K562 (cell line): ENCODE results near the gene DENND1A. TPM values are rescaled to one million over a fixed set of nuclear protein-coding genes. Genes with fewer than 3 reads are reported as not detected.

ENCODE experiments used
- ATAC-seq: fragments of 200-7000 bp; cut with Tn5 transposase; 3 replicates; pipeline ENCODE4 v1.9.1; 2020; ENCODE audit warnings: moderate library complexity
- BruUV-seq: library from RNA; stranded (reverse); fragments of 400-500 nt; replicated peaks from 2 replicates; lab custom pipeline; 2021; lab: Mats Ljungman, UMichigan
- CTCF ChIA-PET: fragments of 300-600 bp; formaldehyde crosslinking; extraction: SDS; loops from one replicate; lab custom pipeline; 2021; ENCODE audit warnings: low intra/inter-chr PET ratio; lab: Yijun Ruan, JAX
- POLR2A ChIA-PET: fragments of 300-600, 350-650 bp; sonication (Branson Sonifier 250); formaldehyde crosslinking; extraction: SDS; loops from one replicate; lab custom pipeline; 2021; ENCODE audit warnings: antibody characterized with exemption, inconsistent platforms; lab: Yijun Ruan, JAX
- DNase-seq, 4 experiments: peaks; one replicate each; pipeline versions ENCODE4 v3.0.0 to v3.0.0-alpha.2; 2011 to 2018; ENCODE audit warnings: low spot score in 3 of 4, mixed read lengths in 3 of 4; ENCODE audit errors: extremely low read depth in 1 of 4
- FAIRE-seq: peaks from 2 replicates; lab custom pipeline; 2011; peaks lifted over from hg19 to GRCh38; lab: Jason Lieb, UNC
- H2AFZ ChIP-seq: 2 replicates; pipeline ENCODE4 v1.6.0; 2011; ENCODE audit warnings: low read depth, low read length, control low read depth, inconsistent platforms
- H3K27ac ChIP-seq: fragments of 200-600 bp; 3 replicates; pipeline ENCODE4 v1.8.0; 2011; ENCODE audit warnings: low read depth, mild to moderate bottlenecking, control low read depth, inconsistent platforms, low read length, moderate library complexity, mixed read lengths; ENCODE audit errors: extremely low read depth
- H3K27me3 ChIP-seq, 2 experiments: fragments of 300-600 bp in 1 of 2; 2 replicates in 1 of 2; 3 replicates in 1 of 2; pipeline versions ENCODE4 v1.6.0 to v1.8.0; 2011; ENCODE audit warnings: inconsistent platforms in 2 of 2, low read length in 2 of 2, mild to moderate bottlenecking in 1 of 2, mixed read lengths in 1 of 2, moderate library complexity in 1 of 2; ENCODE audit not compliant: control insufficient read depth in 2 of 2, insufficient read depth in 2 of 2
- H3K36me3 ChIP-seq: fragments of 300-600 bp; 3 replicates; pipeline ENCODE4 v1.8.0; 2011; ENCODE audit warnings: mild to moderate bottlenecking, low read length, inconsistent platforms; ENCODE audit not compliant: control insufficient read depth, insufficient read depth
- H3K4me1 ChIP-seq, 2 experiments: fragments of 200-600 bp in 1 of 2; replicated peaks in 1 of 2; 2 replicates in 1 of 2; 3 replicates in 1 of 2; pipeline versions ENCODE4 v1.5.1 to v1.8.0; 2011; ENCODE audit warnings: inconsistent platforms in 2 of 2, low read length in 2 of 2, mild to moderate bottlenecking in 1 of 2, mixed read lengths in 1 of 2, moderate library complexity in 1 of 2; ENCODE audit not compliant: control insufficient read depth in 2 of 2, insufficient read depth in 2 of 2
- H3K4me2 ChIP-seq: 2 replicates; pipeline ENCODE4 v1.6.1; 2011; ENCODE audit warnings: low read length, control low read depth, inconsistent platforms, mixed read lengths; ENCODE audit not compliant: insufficient read depth
- H3K4me3 ChIP-seq: fragments of 200-600 bp; sonication (generic), shearing (Covaris generic); 2 replicates; pipeline ENCODE4 v1.5.1; 2016; ENCODE audit warnings: control low read depth, inconsistent platforms
- H3K79me2 ChIP-seq: fragments of 200-600 bp; 3 replicates; pipeline ENCODE4 v1.8.0; 2011; ENCODE audit warnings: low read length, inconsistent platforms; ENCODE audit not compliant: control insufficient read depth, insufficient read depth
- H3K9ac ChIP-seq, 2 experiments: 2 replicates each; pipeline versions ENCODE4 v1.6.0 to v1.6.1; 2011; ENCODE audit warnings: low read depth in 2 of 2, low read length in 2 of 2, control low read depth in 1 of 2, inconsistent platforms in 1 of 2, mild to moderate bottlenecking in 1 of 2, mixed read lengths in 1 of 2; ENCODE audit not compliant: insufficient read depth in 1 of 2
- H3K9me1 ChIP-seq: one replicate; pipeline ENCODE4 v1.6.0; 2011; ENCODE audit warnings: inconsistent platforms, mild to moderate bottlenecking, low read length, moderate library complexity; ENCODE audit not compliant: control insufficient read depth, insufficient read depth
- H3K9me3 ChIP-seq: replicated peaks from 2 replicates; pipeline ENCODE4 v1.5.1; 2011; ENCODE audit warnings: low read depth, low read length, inconsistent platforms; ENCODE audit not compliant: control insufficient read depth, insufficient read depth
- H4K20me1 ChIP-seq: replicated peaks from 2 replicates; pipeline ENCODE4 v1.6.1; 2011; ENCODE audit warnings: low read length, inconsistent platforms, mixed read lengths; ENCODE audit not compliant: control insufficient read depth, insufficient read depth
- BRCA1 ChIP-seq, 2 experiments: fragments of 450-650 bp in 1 of 2; sonication (generic) in 1 of 2; formaldehyde crosslinking in 1 of 2; IDR thresholded peaks; 2 replicates each; pipeline versions ENCODE4 v1.5.0 to v1.6.1; 2017 to 2020; ENCODE audit warnings: mild to moderate bottlenecking in 1 of 2, missing genetic modification reagents in 1 of 2
- NFYB ChIP-seq: IDR thresholded peaks from 2 replicates; pipeline ENCODE4 v1.6.1; 2011; ENCODE audit warnings: mild to moderate bottlenecking, moderate library complexity; ENCODE audit not compliant: insufficient read length; ENCODE audit errors: extremely low read depth
- PML ChIP-seq: IDR thresholded peaks from 2 replicates; pipeline ENCODE4 v1.6.1; 2012; ENCODE audit warnings: low read length, inconsistent platforms
- RBM14 ChIP-seq: fragments of 200-400 bp; formaldehyde crosslinking; IDR thresholded peaks from 2 replicates; pipeline ENCODE4 v1.6.1; 2018; ENCODE audit warnings: low read depth, mild to moderate bottlenecking, low read length, moderate library complexity, borderline replicate concordance; ENCODE audit not compliant: insufficient read depth
- SMARCE1 ChIP-seq: fragments of 450-650 bp; IDR thresholded peaks from 2 replicates; pipeline ENCODE4 v1.7.1; 2016; ENCODE audit warnings: mild to moderate bottlenecking
- SNIP1 ChIP-seq: fragments of 450-650 bp; IDR thresholded peaks from 2 replicates; pipeline ENCODE4 v1.7.1; 2017; ENCODE audit warnings: low read depth, mild to moderate bottlenecking
- TAF15 ChIP-seq: fragments of 200-400 bp; formaldehyde crosslinking; IDR thresholded peaks from 2 replicates; pipeline ENCODE4 v1.6.1; 2017; ENCODE audit warnings: mild to moderate bottlenecking, low read depth, low read length, moderate library complexity
- ZNF239 ChIP-seq: fragments of 250-450 bp; sonication (Bioruptor Pico); IDR thresholded peaks from 2 replicates; pipeline ENCODE4 v1.4.0; 2020; ENCODE audit warnings: mild to moderate bottlenecking
- WGBS: fragments of 100-300 bp; shearing (Covaris generic); methylation state at CpG from one replicate; pipeline ENCODE4 v1.1.6; 2016; ENCODE audit warnings: low coverage, mixed read lengths; ENCODE audit not compliant: insufficient coverage; ENCODE audit errors: missing lambda C conversion rate; 5-methylcytosine and 5-hydroxymethylcytosine counted together
- in situ Hi-C: fragments of 300-500 bp; cut with MboI; formaldehyde crosslinking; loops from 4 replicates; pipeline ENCODE4 v1.15.0; 2018; ENCODE audit warnings: inconsistent platforms, mixed read lengths
- intact Hi-C: fragments of 100-400 bp; cut with micrococcal nuclease; formaldehyde crosslinking; loops from 2 replicates; pipeline ENCODE4 v1.14.2; 2022
- polyA plus RNA-seq, 8 experiments: library from polyadenylated mRNA; depleted of rRNA in 4 of 8; stranded (reverse) in 5 of 8; unstranded in 3 of 8; fragments of >200 nt; fragmentation: Nextera tagmentation in 2 of 8; fragmentation: Illumina TruSeq in 1 of 8; extraction: Ambion mirVana in 2 of 8; extraction: Trizol in 1 of 8; gene quantifications; 2 replicates each; pipeline versions ENCODE4 v1.2.1 to v1.2.3, GENCODE V29; 2011 to 2014; ENCODE audit warnings: inconsistent platforms in 1 of 8, missing spikeins in 1 of 8
- total RNA-seq, 7 experiments: library from RNA; depleted of rRNA in 6 of 7; stranded (reverse); fragments of >200 nt in 6 of 7; fragmentation: Illumina TruSeq in 2 of 7; extraction: Trizol in 2 of 7; gene quantifications; 2 replicates each; pipeline versions ENCODE4 v1.2.1 to v1.2.3, GENCODE V29; 2011 to 2021; ENCODE audit warnings: low replicate concordance in 1 of 7
- TF ChIP-seq, protein P1 (sequence below): fragments of 200-800 bp; sonication (Bioruptor generic); IDR thresholded peaks from 2 replicates; pipeline ENCODE4 v1.6.1; 2016; ENCODE audit warnings: missing genetic modification characterization, missing compliant biosample characterization
- TF ChIP-seq, protein P2 (sequence below): fragments of 250-450 bp; sonication (Bioruptor Pico); IDR thresholded peaks from 2 replicates; pipeline ENCODE4 v1.4.0; 2020; ENCODE audit warnings: mild to moderate bottlenecking
- TF ChIP-seq, protein P3 (sequence below): fragments of 450-650 bp; IDR thresholded peaks from 2 replicates; pipeline ENCODE4 v1.6.1; 2016; ENCODE audit warnings: low read depth, mild to moderate bottlenecking, moderate library complexity

DENND1A gene
- total and polyA plus RNA-seq, 9 of the 15 experiments (the other 6 are each of a cell fraction or from before 2014, with no cell fraction given), result 7.6 to 29.5 (median 15.7) TPM

DNA sequence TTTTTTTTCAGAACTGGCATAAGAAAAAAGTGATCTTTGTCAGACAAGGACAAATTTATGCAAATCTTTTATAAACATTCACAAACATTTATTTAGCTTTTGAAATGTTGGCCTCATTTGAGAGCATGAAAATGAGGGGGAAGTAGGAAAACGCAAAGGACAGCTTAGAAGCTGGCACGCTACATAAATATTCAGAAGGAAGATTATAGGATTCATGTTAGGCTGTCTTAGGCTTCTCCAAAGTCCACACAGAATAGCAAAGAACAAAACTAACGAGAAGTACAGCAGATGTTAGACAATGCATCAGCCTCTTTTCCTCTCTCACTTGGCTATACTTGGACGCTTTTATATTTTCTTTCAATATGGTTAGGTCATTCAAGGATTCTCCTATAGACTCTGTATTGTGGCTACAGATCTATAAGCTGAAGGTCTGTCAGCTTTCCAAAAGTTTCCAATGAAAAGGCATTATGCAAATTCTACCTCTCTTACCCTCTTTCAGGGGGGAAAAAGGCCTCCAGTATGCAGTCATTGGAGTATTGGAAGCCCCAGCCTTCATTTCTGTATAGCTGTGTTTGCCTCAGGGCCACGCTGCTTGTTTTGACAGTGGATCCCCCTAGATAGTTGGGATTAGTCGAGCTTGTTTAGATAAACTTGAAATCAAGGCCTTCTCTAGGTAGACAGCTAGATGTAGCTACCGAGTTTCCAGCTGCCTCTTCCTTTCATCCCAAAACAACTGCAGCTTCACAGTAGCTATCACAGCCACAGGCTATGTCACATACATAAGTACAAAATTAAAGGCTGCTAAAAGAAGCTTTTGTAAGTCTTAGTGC, 153.0 kb downstream of the DENND1A start:
- intact Hi-C loops, result no loop called here
- FAIRE-seq, result no peak
- Histone ChIP-seq H3K9ac (no peak overlapping the region), H4K20me1 (no peaks in the 10 kb centered on the region), H3K4me3 (no peak overlapping the region), H2AFZ (no peak overlapping the region), H3K9me3 (no peaks in the 10 kb centered on the region), H3K27ac (no peak overlapping the region), H3K36me3 (no peaks in the 10 kb centered on the region), H3K9me1 (no peaks in the 10 kb centered on the region), H3K27me3 (no peaks in the 10 kb centered on the region), H3K79me2 (no peaks in the 10 kb centered on the region), H3K4me2 (no peak overlapping the region), H3K4me1 (no peaks in the 10 kb centered on the region)
- ChIA-PET POLR2A (interaction anchor here (1.0 to 1.3 kb wide), 2 partner anchors 15 to 21 kb away, joined by 3 read pairs; no protein-coding TSS in a partner anchor), CTCF (no interaction called here)
- 59% methylated on average over 7 of the region's 7 CpGs for WGBS
- DNase-seq, result no peak
- in situ Hi-C loops, result no loop called here
- BruUV-seq, result no TSS peak
- TF ChIP-seq SMARCE1, result no peak
- TF ChIP-seq, protein P1, sequence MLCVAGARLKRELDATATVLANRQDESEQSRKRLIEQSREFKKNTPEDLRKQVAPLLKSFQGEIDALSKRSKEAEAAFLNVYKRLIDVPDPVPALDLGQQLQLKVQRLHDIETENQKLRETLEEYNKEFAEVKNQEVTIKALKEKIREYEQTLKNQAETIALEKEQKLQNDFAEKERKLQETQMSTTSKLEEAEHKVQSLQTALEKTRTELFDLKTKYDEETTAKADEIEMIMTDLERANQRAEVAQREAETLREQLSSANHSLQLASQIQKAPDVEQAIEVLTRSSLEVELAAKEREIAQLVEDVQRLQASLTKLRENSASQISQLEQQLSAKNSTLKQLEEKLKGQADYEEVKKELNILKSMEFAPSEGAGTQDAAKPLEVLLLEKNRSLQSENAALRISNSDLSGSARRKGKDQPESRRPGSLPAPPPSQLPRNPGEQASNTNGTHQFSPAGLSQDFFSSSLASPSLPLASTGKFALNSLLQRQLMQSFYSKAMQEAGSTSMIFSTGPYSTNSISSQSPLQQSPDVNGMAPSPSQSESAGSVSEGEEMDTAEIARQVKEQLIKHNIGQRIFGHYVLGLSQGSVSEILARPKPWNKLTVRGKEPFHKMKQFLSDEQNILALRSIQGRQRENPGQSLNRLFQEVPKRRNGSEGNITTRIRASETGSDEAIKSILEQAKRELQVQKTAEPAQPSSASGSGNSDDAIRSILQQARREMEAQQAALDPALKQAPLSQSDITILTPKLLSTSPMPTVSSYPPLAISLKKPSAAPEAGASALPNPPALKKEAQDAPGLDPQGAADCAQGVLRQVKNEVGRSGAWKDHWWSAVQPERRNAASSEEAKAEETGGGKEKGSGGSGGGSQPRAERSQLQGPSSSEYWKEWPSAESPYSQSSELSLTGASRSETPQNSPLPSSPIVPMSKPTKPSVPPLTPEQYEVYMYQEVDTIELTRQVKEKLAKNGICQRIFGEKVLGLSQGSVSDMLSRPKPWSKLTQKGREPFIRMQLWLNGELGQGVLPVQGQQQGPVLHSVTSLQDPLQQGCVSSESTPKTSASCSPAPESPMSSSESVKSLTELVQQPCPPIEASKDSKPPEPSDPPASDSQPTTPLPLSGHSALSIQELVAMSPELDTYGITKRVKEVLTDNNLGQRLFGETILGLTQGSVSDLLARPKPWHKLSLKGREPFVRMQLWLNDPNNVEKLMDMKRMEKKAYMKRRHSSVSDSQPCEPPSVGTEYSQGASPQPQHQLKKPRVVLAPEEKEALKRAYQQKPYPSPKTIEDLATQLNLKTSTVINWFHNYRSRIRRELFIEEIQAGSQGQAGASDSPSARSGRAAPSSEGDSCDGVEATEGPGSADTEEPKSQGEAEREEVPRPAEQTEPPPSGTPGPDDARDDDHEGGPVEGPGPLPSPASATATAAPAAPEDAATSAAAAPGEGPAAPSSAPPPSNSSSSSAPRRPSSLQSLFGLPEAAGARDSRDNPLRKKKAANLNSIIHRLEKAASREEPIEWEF (CRISPR knock-in tag), result no peak
- no peak for TF ChIP-seq SNIP1
- no peak for TF ChIP-seq TAF15
- no peak for TF ChIP-seq BRCA1 (IDR thresholded peaks at IDR 0.05)
- no peak for TF ChIP-seq BRCA1 (CRISPR knock-in tag; IDR thresholded peaks at IDR 0.05)
- no peak for TF ChIP-seq RBM14
- no peak for TF ChIP-seq ZNF239 (CRISPR knock-in tag)
- TF ChIP-seq, protein P2, sequence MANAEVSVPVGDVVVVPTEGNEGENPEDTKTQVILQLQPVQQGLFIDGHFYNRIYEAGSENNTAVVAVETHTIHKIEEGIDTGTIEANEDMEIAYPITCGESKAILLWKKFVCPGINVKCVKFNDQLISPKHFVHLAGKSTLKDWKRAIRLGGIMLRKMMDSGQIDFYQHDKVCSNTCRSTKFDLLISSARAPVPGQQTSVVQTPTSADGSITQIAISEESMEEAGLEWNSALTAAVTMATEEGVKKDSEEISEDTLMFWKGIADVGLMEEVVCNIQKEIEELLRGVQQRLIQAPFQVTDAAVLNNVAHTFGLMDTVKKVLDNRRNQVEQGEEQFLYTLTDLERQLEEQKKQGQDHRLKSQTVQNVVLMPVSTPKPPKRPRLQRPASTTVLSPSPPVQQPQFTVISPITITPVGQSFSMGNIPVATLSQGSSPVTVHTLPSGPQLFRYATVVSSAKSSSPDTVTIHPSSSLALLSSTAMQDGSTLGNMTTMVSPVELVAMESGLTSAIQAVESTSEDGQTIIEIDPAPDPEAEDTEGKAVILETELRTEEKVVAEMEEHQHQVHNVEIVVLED (CRISPR knock-in tag), result no peak
- no peak for TF ChIP-seq PML
- TF ChIP-seq, protein P3, sequence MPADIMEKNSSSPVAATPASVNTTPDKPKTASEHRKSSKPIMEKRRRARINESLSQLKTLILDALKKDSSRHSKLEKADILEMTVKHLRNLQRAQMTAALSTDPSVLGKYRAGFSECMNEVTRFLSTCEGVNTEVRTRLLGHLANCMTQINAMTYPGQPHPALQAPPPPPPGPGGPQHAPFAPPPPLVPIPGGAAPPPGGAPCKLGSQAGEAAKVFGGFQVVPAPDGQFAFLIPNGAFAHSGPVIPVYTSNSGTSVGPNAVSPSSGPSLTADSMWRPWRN, result no peak
- no peak for TF ChIP-seq NFYB
- no peak; the same call in 2 of the 3 replicates for ATAC-seq
